Left cardiac atrium (tissue), 4 donors: ENCODE measurements around the gene CDC16. TPM values are rescaled to one million over a fixed set of nuclear protein-coding genes. Genes with fewer than 3 reads are reported as not detected.
A peak's percentile ranks its signal among the peaks of the same experiment; 100 is the strongest.
"Not testable (repeated sequence)": the region's sequence is repeated elsewhere in the genome, so short reads cannot be mapped to it uniquely, and the experiment has no call there.

Experiments used
- ATAC-seq, 2 donors: fragments of 200-7000 bp; cut with Tn5 transposase; one replicate each; pipeline ENCODE4 v1.9.1; 2020; ENCODE audit warnings: mild to moderate bottlenecking in 2 of 2, moderate library complexity in 2 of 2
- DNase-seq: peaks from one replicate; pipeline ENCODE4 v3.0.0-alpha.2; 2020
- intact Hi-C, 2 donors: fragments of 100-400 bp; cut with DNase I; formaldehyde crosslinking; loops; one replicate each; pipeline versions ENCODE4 v1.14.1 to v1.15.1; 2022 to 2023
- total RNA-seq, 2 donors: library from RNA; stranded (reverse); fragmentation: NEBNext Ultra II Directional; extraction: Animal tissue kit (Norgen Biotek cat#: 25700); gene quantifications; one replicate each; pipeline ENCODE4 v1.2.1, GENCODE V29; 2021
- donor health status: DM: no; HTN: yes; CAD: no.
- donor health status: DM: no; HTN: yes; CAD: no; lungs with severe emphysema.
- donor health status: DM: yes; HTN: yes; CAD: no.
- donor health status: Dilated cardiomyopathy.

Gene CDC16
- total RNA-seq, 2 donors from 2014 or later, result 37.9 to 38.9 TPM

GRCh38 chr13:114258589-114258988 lies 23.9 kb downstream of the CDC16 start:
- DNase-seq, result no peak
- intact Hi-C loops, result no loop called here
- ATAC-seq, result no peak

- intact Hi-C loops, result no loop called here
- ATAC-seq, result no peak
- DNase-seq, result no peak
These were observed 24.7 kb downstream of the CDC16 start for GRCh38 chr13:114259374-114259773.

- intact Hi-C loops, result no loop called here
- no peak for ATAC-seq
- no peak for DNase-seq
These were observed 25.3 kb downstream of the CDC16 start for GRCh38 chr13:114259974-114260373.

- intact Hi-C loops, result no loop called here
- DNase-seq, result no peak
- ATAC-seq, result no peak
These were observed 26.1 kb downstream of the CDC16 start for GRCh38 chr13:114260814-114261213.

GRCh38 chr13:114261328-114261965 lies 26.8 kb downstream of the CDC16 start:
- DNase-seq (no peak), ATAC-seq (peak; percentile 70 to 79)
- intact Hi-C loops, result no loop called here

- ATAC-seq (no peak), DNase-seq (no peak)
- intact Hi-C loops, result no loop called here
These were observed 28.9 kb downstream of the CDC16 start for GRCh38 chr13:114263578-114263977.

- intact Hi-C loops, ATAC-seq, DNase-seq: not testable (repeated sequence)
These were observed 29.6 kb downstream of the CDC16 start for GRCh38 chr13:114264313-114264712.

- intact Hi-C loops, result no loop called here
- no peak for ATAC-seq
These were observed 30.4 kb downstream of the CDC16 start for GRCh38 chr13:114264886-114265611.

GRCh38 chr13:114266241-114266640 lies 31.5 kb downstream of the CDC16 start:
- DNase-seq, result no peak
- intact Hi-C loops, result no loop called here
- no peak for ATAC-seq

More at GRCh38 chr13:114264886-114265611, 30.4 kb downstream of the CDC16 start:
- no peak for DNase-seq

- DNase-seq (no peak), ATAC-seq (no peak)
- intact Hi-C loops, result no loop called here
These were observed 33.9 kb downstream of the CDC16 start for GRCh38 chr13:114268344-114269280.

- no peak for DNase-seq
- ATAC-seq, result no peak
- intact Hi-C loops, result no loop called here
These were observed 34.6 kb downstream of the CDC16 start for GRCh38 chr13:114269281-114269770.

GRCh38 chr13:114272977-114273376 lies 38.3 kb downstream of the CDC16 start:
- ATAC-seq (no peak), DNase-seq (no peak)
- intact Hi-C loops, result no loop called here

- DNase-seq, result no peak
- no peak for ATAC-seq
- intact Hi-C loops, result no loop called here
These were observed 40.6 kb downstream of the CDC16 start for GRCh38 chr13:114275304-114275703.

GRCh38 chr13:114279146-114279545 lies 44.4 kb downstream of the CDC16 start:
- intact Hi-C loops, result no loop called here
- DNase-seq (no peak), ATAC-seq (no peak)

GRCh38 chr13:114279758-114280355 lies 45.2 kb downstream of the CDC16 start:
- intact Hi-C loops, result no loop called here
- DNase-seq (no peak), ATAC-seq (no peak)

GRCh38 chr13:114281351-114282040 lies 46.8 kb downstream of the CDC16 start, which contains the start of gene UPF3A:
Gene UPF3A, plus strand, starts transcription at chr13:114281601. Its CDS starts 39 bp downstream, at chr13:114281640.
- ATAC-seq, result peak; percentile 94 to 96
- intact Hi-C loops, result no loop called here
- peak; percentile 90 for DNase-seq

- ATAC-seq, result peak; percentile 67 to 79
- peak; percentile 47 for DNase-seq
- intact Hi-C loops, result no loop called here
These were observed 47.5 kb downstream of the CDC16 start for GRCh38 chr13:114282041-114282670.

GRCh38 chr13:114283576-114283975 lies 48.9 kb downstream of the CDC16 start:
- no peak for ATAC-seq
- intact Hi-C loops, result no loop called here
- DNase-seq, result no peak
